Bronchial epithelial cell (primary cell): ENCODE measurements around the gene MACO1. TPM values are rescaled to one million over a fixed set of nuclear protein-coding genes. Genes with fewer than 3 reads are reported as not detected.

Source experiments
- DNase-seq: peaks from one replicate; pipeline ENCODE4 v3.0.0-alpha.2; 2010; ENCODE audit warnings: low read depth
- FAIRE-seq: peaks from 2 replicates; lab custom pipeline; 2011; peaks lifted over from hg19 to GRCh38; lab: Jason Lieb, UNC
- H3K27me3 ChIP-seq: 2 replicates; pipeline ENCODE4 v1.5.1; 2011; ENCODE audit warnings: low read length; ENCODE audit not compliant: control insufficient read depth, insufficient read depth
- H3K36me3 ChIP-seq: 2 replicates; pipeline ENCODE4 v1.5.1; 2011; ENCODE audit warnings: low read length; ENCODE audit not compliant: control insufficient read depth, insufficient read depth
- H3K4me3 ChIP-seq: 2 replicates; pipeline ENCODE4 v1.5.1; 2011; ENCODE audit warnings: mild to moderate bottlenecking, low read depth, low read length, control low read depth
- CTCF ChIP-seq: IDR thresholded peaks from 2 replicates; pipeline ENCODE4 v1.5.1; 2011; ENCODE audit warnings: mild to moderate bottlenecking, moderate library complexity, low read length, control low read depth, inconsistent platforms; ENCODE audit not compliant: insufficient read depth, severe bottlenecking
- total RNA-seq: library from RNA; depleted of rRNA; stranded (reverse); fragments of >200 nt; gene quantifications from 2 replicates; pipeline ENCODE4 v1.2.1, GENCODE V29; 2014

The MACO1 gene
- total RNA-seq, 1 donor from 2014 or later: 17.4 TPM

- DNase-seq (no peak), FAIRE-seq (no peak)
- H3K36me3 ChIP-seq: no peaks in the 10 kb centered on the region
- H3K4me3 ChIP-seq: no peak overlapping the region
- TF ChIP-seq CTCF: no peak
- H3K27me3 ChIP-seq: no peaks in the 10 kb centered on the region
These were observed 83.0 kb downstream of the MACO1 start for GRCh38 chr1:25513666-25514065.

GRCh38 chr1:25515033-25515432 lies 84.3 kb downstream of the MACO1 start:
- H3K36me3 ChIP-seq: no peaks in the 10 kb centered on the region
- no peak for FAIRE-seq
- H3K27me3 ChIP-seq: no peaks in the 10 kb centered on the region
- TF ChIP-seq CTCF: no peak
- DNase-seq: no peak
- no peak overlapping the region for H3K4me3 ChIP-seq

GRCh38 chr1:25516686-25517085 lies 86.0 kb downstream of the MACO1 start:
- TF ChIP-seq CTCF: no peak
- Histone ChIP-seq H3K4me3 (no peak overlapping the region), H3K36me3 (no peaks in the 10 kb centered on the region), H3K27me3 (no peaks in the 10 kb centered on the region)
- DNase-seq (no peak), FAIRE-seq (no peak)

- FAIRE-seq: no peak
These were observed 87.0 kb downstream of the MACO1 start for GRCh38 chr1:25517476-25518394.

GRCh38 chr1:25519624-25520023 lies 88.9 kb downstream of the MACO1 start:
- no peak overlapping the region for H3K4me3 ChIP-seq
- TF ChIP-seq CTCF: no peak
- DNase-seq (peak; percentile 57), FAIRE-seq (no peak)
- H3K36me3 ChIP-seq: no peaks in the 10 kb centered on the region
- H3K27me3 ChIP-seq: no peaks in the 10 kb centered on the region

More at GRCh38 chr1:25517476-25518394, 87.0 kb downstream of the MACO1 start:
- no peak for TF ChIP-seq CTCF
- H3K36me3 ChIP-seq: no peaks in the 10 kb centered on the region
- H3K27me3 ChIP-seq: no peaks in the 10 kb centered on the region
- no peak overlapping the region for H3K4me3 ChIP-seq
- no peak for DNase-seq
